NCI-H748 (cell line): Measurements from ENCODE around the gene DEFB132.

Source experiments
- DNase-seq: peaks from one replicate; lab custom pipeline; 2025; ENCODE audit not compliant: unreplicated experiment; lab: John Stamatoyannopoulos, UW

DEFB132 gene

GRCh38 chr20:259981-260380 lies 2.5 kb downstream of the DEFB132 start:
- no peak for DNase-seq

DNA sequence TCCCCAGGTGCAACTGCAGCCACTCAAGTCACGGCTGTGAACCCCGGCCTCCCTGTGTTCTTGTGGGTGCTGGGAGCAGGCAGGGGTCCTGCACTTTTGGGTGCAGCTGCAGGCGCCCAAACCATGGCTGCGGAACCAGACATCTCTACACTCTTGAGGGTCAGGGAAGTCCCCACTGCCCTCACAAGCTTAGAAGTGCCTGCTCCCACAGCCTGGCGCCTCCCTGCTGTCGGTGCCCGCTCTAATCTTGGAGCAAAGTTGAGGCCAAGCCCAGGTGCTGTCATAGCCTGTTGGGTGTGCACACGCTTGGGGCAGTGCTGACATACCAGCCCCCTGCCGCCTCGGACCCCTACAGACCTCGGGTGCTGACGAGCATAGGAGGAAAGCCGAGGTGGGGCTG lies 6.2 kb downstream of the DEFB132 start:
- DNase-seq, result no peak

DNA sequence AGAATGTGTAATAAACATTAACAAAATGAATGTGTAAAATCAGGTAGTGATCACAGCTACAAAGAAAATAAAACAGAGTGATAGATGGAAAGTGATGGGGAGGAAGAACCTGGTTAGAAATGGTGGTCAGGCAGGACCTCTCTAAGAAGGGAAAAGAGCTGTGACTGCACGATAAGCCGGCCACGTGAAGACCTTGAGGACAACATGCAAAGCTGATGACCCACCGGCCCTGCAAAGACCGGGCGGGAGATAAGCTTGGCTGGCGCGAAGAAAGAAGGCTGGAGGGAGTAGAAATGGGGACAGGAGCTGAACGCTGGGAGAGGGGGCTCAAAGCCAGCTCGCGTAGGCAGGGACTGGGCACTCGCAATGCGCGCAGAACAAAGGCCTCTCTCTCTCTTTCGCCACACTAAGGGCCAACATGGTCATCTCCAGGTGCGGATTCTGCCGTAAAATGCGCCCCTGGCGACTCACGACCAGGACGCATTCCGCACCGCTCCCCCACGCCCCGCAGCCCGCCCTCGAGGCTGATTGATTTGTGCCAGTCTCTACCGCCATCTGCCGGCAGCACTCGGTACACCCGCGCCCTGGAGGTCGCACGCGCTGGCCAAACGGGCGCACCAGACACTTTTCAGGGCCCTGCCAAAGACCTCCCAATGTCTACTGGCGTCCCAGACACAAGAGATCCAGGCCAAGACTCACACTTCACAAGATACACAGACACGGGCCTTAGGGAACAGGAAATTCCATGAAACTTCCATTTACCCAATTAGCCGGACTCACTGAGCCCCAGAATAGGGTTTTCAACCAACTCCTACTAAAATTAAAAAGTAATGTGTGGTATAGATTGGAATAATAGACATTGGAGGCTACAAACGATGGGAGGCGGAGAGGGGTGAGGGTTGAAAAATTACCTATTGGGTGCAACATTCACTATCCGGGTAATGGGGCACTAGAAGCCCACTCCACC lies 9.4 kb downstream of the DEFB132 start:
- peak; percentile 96 for DNase-seq

- no peak for DNase-seq
Measured at GRCh38 chr20:270517-270916, 13.0 kb downstream of the DEFB132 start.

- DNase-seq, result no peak
Measured at GRCh38 chr20:271069-271468, 13.5 kb downstream of the DEFB132 start.

GRCh38 chr20:271528-271927 lies 14.0 kb downstream of the DEFB132 start:
- no peak for DNase-seq

DNA sequence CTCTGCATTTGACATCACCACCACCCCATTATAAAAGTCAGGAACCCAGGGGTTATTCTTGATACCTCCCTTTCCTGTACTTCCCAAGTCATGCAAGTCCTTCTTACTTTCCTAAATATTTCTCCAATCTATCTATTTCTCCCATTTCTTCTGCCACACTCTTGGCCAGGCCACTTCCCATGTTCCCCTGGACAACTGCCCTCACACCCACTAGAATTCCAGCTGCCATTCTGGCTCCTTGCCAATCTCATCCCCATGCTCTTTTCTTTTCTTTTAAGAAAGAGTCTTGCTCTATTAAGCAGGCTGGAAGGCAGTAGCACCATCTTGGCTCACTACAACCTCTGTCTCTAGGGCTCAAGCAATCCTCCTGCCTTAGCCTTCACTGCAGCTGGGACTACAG lies 15.2 kb downstream of the DEFB132 start:
- DNase-seq, result no peak

DNA sequence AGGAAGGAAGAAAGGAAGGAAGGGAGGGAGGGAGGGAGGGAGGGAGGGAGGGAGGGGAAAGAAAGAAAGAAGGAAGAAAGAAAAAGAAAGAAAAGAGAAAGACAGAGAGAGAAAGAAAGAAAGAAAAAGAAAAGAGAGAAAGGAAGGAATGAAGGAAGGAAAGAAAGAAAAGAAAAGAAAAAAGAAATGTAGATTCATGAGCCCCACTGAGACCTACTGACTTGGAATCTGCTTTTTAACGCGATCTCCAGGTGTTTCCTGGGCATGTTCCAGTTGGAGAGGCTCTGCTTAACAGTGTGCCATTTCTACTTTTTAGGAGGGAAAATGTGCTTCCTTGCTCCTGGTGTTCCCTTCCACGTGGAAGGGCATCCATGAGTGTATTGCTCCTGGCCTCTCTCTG lies 16.4 kb downstream of the DEFB132 start:
- no peak for DNase-seq

GRCh38 chr20:275791-276190 lies 18.3 kb downstream of the DEFB132 start:
- DNase-seq, result no peak

DNA sequence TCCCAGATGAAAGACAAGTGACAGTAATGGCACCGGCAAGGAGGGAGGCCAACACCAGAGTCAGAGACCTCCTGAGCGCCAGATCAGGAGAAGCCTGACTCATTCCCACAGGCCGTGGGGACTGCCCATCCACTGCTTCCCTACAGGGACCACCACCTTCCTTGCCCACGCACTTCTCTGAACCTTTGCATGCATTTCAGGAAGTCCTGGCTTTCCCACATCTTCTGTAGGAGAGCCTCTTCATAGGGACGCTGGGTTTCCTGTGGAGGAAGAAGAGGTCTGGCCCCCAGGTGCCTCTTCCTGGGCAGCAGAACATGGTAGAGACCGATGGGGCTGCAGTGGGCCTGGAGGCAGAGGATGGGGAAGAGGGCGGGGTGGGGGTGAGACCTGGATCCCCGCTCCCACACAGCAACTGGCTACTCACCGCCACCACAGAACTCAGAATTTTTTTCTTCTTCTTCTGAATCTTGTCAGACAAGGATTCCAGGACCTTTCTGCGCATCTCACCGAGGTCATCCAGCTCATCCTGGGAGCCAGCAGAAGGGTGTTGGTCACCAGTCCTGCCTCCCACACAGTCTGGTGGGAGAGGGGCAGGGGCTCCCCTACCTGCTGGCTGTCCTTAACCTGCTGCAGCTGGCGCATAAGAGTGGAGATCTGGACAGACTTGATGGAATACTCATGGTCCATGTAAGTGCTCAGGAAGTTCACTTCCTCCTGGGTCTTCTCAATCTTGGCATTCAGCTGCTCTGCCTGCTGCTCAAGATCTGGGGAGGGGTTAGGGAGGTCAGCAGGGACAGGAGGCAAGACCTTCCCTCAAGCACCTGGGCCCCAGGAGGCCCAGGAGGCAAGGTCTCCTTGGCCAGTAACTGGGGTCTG lies 19.3 kb downstream of the DEFB132 start:
- no peak for DNase-seq

- DNase-seq, result no peak
Measured at GRCh38 chr20:277496-277781, 19.9 kb downstream of the DEFB132 start.

DNA sequence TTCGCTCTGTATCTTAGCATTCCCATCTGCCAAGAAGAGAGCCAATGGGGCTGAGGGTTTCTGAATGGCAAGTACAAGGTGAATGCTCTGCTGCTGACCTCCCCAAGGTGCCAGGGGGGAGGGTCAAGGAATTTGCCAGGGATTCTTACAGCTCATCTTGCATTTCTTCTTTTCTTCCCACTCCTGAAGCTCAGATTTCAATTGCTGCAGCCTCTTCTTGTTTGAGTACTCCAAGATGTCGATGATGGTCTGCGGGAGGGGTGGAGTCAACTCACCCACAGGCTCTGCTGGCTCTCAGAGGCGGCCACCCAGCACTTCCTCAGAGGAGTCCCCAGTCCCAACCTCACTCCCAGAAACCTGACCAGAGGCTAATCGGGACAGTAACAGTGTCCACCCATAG lies 20.7 kb downstream of the DEFB132 start:
- DNase-seq, result no peak

GRCh38 chr20:278607-279571 lies 21.4 kb downstream of the DEFB132 start:
- no peak for DNase-seq

DNA sequence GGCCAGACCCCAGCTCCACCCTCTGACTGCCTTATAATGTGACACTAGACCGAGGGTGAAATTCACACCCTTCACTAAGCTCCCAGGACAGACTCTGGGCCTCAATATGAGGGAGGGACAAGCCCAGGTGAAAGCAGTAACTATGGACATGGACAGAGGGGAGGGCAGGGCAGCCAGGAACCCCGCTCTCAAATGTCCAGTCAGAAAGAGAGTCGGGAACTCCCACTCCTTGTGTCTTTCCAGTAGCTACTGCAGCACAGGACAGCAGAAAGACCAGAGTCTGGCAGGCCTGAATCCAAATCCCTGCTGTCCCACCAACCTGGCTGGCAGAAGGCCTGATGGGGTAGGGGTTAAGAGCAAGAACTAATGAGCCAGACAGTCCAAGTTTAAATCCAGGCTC lies 26.6 kb downstream of the DEFB132 start:
- no peak for DNase-seq

DNA sequence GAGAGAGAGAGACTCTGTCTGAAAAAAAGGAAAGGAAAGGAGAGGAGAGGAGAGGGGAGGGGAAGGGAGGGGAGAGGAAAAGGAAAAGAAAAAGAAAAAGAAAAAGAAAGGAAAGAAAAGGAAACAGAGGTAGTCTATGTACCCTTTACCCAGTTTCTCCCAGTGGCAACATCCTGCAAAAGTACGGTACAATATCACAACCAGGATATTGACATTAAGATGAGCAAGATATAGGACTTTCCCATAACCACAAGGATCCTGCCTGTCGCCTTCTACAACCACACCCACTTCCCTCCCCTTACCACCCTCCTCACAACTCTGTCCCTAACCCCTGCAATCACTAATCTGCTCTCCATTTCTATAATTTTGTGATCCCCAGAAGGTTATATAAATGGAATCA lies 29.0 kb downstream of the DEFB132 start:
- no peak for DNase-seq

DNA sequence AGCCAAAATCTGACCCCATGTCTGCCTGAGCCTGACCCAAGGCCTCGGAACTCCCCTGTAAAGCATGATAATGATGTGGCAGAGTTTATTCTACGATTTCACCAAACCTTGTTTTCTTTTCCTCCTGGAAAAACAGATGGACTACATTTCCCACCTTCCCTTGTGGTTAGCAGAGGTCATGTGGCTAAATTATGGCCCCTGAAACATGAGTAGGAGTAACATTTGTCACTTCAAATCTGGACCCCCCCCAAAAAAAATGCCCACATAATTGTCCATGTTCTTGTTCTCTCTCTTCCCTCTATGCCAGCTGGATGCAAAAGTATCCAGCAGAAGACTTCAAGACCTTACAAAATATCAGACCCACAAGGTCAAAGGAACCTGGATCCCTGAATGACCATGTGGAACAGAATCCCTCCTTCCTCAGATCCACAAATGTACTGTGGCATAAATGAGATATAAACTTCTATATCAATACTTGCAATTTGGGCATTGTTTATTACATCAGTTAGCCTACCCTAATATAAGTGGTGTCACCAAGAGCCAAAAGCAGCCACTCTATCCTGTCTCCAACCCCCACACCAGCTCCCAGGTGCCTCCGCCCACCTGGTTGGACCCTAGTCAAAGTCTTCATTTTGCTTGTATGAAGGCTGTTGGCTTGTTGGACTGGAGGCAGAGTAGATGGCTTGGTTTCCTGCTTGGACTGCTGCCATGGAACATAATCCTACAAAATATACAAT lies 31.6 kb downstream of the DEFB132 start:
- peak; percentile 32 for DNase-seq

DNA sequence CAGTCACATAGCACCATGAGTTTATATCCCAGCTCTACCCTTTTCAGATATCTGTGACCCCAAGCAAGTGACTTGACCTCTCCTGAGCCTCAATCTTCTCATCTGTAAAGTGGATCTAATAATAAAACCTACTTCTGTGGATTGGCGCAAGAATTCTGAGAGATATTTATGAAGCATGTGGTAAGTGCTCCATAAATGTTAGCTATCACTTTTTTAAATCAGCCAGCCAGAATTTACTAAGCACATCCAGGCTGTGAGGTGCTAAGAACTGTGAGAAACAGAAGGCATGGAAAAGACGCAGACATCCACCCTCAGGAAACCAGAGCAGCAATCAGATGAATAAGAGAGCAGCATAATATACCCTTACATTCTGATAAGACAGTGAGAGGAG lies 32.2 kb downstream of the DEFB132 start:
- no peak for DNase-seq

DNA sequence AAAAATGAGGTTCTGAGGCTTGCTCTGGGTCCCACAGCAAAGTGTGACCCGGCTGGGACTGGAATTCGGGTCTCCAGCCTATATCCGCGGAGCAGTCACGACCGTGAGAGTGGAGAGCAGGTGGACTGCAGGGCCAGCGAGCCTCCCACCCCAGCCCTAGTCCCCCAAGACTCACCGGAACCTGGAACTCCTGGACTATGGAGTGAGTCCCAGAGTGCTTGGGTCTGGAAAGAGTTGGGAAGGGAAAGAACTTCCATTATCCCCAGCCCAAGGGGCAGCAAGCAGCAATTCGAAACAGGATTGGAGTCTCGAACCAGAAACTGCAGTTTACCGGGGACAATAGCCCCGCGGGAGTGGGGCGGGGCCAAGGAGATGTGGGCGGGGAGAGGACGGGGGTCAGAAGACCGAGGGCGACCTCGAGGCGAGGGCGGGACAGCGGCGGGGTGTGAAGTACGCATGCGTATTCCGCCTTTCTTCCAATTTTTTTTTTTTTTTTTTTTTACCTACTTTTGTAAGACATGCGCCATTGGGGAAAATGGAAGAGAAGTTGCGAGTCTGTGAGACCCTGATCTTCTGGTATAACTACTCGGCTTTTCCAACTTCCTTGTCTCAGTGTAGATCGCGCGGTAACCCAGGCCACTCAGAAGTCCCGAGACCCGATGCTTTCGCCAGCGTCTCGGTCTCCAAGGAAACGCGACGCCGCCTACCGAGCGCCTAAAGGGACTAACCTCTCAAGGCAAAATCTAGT lies 32.7 kb downstream of the DEFB132 start, which contains the start of gene C20orf96:
TSS of gene C20orf96 (minus strand) at position 667 of the 748 bp plus-strand sequence. CDS start at position 527, 140 bp downstream.
- DNase-seq, result peak; percentile 97

DNA sequence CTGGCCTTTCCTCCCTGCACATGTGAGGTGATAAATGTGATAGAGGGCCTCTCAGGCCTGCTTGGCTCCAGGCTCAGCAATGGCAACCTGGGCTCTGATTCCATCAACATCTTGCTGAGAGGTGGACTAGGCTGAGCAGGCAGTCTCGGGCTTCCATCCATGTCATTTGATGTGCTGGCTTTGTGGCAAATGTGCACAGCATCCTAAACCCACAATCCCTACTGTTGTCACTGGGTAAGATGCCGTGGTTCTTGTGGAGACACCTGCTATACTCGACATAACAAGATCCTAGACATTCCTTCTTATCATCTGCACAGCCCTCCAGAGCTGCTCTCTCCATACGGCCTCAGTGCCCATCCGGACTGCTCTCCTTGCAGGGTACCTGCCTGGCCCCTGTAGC lies 37.1 kb downstream of the DEFB132 start:
- no peak for DNase-seq
